SH-SY5Y (cell line): ENCODE data around the gene ELMO1.

Source experiments
- GATA2 ChIP-seq: IDR thresholded peaks from 2 replicates; pipeline ENCODE4 v1.6.1; 2011; ENCODE audit warnings: mild to moderate bottlenecking, low read depth, low read length
- GATA3 ChIP-seq: IDR thresholded peaks from 2 replicates; pipeline ENCODE4 v1.6.1; 2011; ENCODE audit warnings: low read depth, mild to moderate bottlenecking, low read length, moderate library complexity

DNA sequence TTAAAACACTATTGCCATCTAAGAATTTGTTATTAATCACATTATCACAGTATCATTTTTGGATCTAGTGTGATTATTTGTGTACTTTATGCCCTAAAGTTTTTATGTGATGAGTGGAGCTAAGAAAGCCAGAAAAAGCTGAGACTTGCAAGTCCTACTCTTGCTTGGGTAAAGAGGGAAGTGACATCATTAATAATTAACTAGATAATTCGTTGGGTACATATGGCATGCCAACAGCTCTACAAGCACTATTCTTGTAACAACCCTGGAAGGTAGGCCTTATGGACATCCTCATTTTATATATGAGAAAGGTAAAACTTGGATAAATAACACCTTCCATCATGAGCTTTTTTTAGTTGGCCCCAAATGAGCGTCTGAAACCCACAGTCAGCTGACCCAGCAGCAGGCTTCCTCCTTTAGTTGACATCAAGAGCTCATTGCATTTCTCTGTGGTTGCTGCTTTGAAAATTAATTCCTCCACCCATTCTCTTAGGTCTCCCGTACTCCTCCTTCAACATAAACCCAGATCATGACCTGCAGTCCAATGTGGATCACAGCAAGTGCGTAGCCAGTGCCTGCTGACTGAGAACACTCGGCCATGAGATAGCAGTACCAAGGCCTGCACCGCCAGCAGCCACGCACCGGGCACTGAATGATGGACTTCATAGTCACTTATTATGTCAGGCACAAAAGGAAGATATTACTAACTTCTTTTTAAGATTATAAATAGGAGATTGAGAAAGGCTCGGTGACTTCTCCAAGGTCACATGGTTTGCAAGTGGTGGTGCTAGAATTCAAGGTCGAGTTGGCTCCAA is 432.4 kb downstream of the ELMO1 start:
- TF ChIP-seq GATA2 (no peak), GATA3 (no peak)
